HEK293T (cell line): ENCODE data around the gene PITPNC1.
"Not testable (repeated sequence)": the region's sequence is repeated elsewhere in the genome, so short reads cannot be mapped to it uniquely, and the experiment has no call there.

Experiments used
- ARNT ChIP-seq: fragments of 450-650 bp; IDR thresholded peaks from 2 replicates; pipeline ENCODE4 v1.6.1; 2017; ENCODE audit warnings: mild to moderate bottlenecking
- BHLHE40 ChIP-seq: fragments of 450-650 bp; IDR thresholded peaks from 2 replicates; pipeline ENCODE4 v1.6.1; 2016; ENCODE audit warnings: mild to moderate bottlenecking, moderate library complexity, borderline replicate concordance
- ELF4 ChIP-seq: fragments of 450-650 bp; IDR thresholded peaks from 2 replicates; pipeline ENCODE4 v1.6.1; 2017; ENCODE audit warnings: antibody characterized with exemption
- FOXK2 ChIP-seq: fragments of 450-650 bp; IDR thresholded peaks from 2 replicates; pipeline ENCODE4 v1.6.1; 2016; ENCODE audit warnings: mild to moderate bottlenecking
- FOXM1 ChIP-seq: fragments of 450-650 bp; IDR thresholded peaks from 2 replicates; pipeline ENCODE4 v1.6.1; 2017; ENCODE audit warnings: mild to moderate bottlenecking, borderline replicate concordance
- HDGF ChIP-seq: fragments of 450-650 bp; IDR thresholded peaks from 2 replicates; pipeline ENCODE4 v1.6.1; 2017; ENCODE audit warnings: antibody characterized with exemption, borderline replicate concordance
- LEF1 ChIP-seq: fragments of 450-650 bp; IDR thresholded peaks from 2 replicates; pipeline ENCODE4 v1.6.1; 2017; ENCODE audit warnings: mild to moderate bottlenecking, borderline replicate concordance
- SP1 ChIP-seq: fragments of 450-650 bp; IDR thresholded peaks from 2 replicates; pipeline ENCODE4 v1.6.1; 2017
- SUZ12 ChIP-seq: fragments of 450-650 bp; IDR thresholded peaks from 2 replicates; pipeline ENCODE4 v1.6.1; 2016; ENCODE audit warnings: mild to moderate bottlenecking
- ZNF384 ChIP-seq: fragments of 450-650 bp; IDR thresholded peaks from 2 replicates; pipeline ENCODE4 v1.6.1; 2016
- TF ChIP-seq, protein P1 (sequence below): fragments of 450-650 bp; IDR thresholded peaks from 2 replicates; pipeline ENCODE4 v1.6.1; 2016

- TF ChIP-seq BHLHE40, SUZ12, FOXK2, SP1, ARNT, ELF4, ZNF384, LEF1, FOXM1, HDGF: not testable (repeated sequence)
- TF ChIP-seq, protein P1, sequence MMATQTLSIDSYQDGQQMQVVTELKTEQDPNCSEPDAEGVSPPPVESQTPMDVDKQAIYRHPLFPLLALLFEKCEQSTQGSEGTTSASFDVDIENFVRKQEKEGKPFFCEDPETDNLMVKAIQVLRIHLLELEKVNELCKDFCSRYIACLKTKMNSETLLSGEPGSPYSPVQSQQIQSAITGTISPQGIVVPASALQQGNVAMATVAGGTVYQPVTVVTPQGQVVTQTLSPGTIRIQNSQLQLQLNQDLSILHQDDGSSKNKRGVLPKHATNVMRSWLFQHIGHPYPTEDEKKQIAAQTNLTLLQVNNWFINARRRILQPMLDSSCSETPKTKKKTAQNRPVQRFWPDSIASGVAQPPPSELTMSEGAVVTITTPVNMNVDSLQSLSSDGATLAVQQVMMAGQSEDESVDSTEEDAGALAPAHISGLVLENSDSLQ = not testable (repeated sequence)
Observed at GRCh38 chr17:67727152-67728039, 350.3 kb downstream of the PITPNC1 start.
